AG04449 (cell line): Measurements from ENCODE around the gene VANGL1.
A peak's percentile ranks its signal among the peaks of the same experiment; 100 is the strongest.

Experiments
- CTCF ChIA-PET: fragments of 350-600 bp; formaldehyde crosslinking; extraction: SDS; loops from one replicate; lab custom pipeline; 2021; ENCODE audit warnings: antibody characterized with exemption; lab: Yijun Ruan, JAX
- POLR2A ChIA-PET: fragments of 400-600, 350-600 bp; formaldehyde crosslinking; extraction: SDS; loops from one replicate; lab custom pipeline; 2020; ENCODE audit warnings: antibody characterized with exemption, inconsistent platforms; lab: Yijun Ruan, JAX
- DNase-seq: peaks from one replicate; pipeline ENCODE4 v3.0.0-alpha.2; 2010; ENCODE audit warnings: low read depth, low spot score
- H3K4me3 ChIP-seq: 2 replicates; pipeline ENCODE4 v1.5.1; 2011; ENCODE audit warnings: low read depth, mild to moderate bottlenecking, control low read depth, low read length
- TF ChIP-seq, protein P1 (sequence below): IDR thresholded peaks from one replicate; pipeline ENCODE4 v1.5.1; 2011; ENCODE audit warnings: mild to moderate bottlenecking, moderate library complexity, low read length, control low read depth, inconsistent platforms; ENCODE audit not compliant: insufficient read depth; ENCODE audit errors: missing control alignments

Gene VANGL1

DNA sequence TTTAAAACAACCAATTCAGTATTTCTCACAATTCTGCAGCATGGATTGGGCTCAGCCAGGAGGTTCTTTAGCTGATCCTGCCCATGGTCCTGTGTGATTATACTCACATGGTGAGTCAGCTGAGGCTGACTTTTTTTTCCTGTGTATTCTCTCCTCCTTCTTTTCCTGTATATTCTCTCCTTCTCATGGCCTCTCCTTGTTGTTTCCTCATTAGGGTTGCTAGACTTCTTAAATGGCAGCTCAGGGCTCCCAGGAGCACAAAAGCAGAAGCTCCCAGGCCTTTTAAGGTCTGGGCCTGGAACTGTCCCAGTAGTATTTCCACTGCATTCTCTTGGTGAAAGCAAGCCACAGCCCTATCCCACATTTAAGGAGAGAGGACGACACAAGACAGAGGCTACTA, 26.8 kb downstream of the VANGL1 start:
- ChIA-PET CTCF (interaction anchor here (2.3 to 4.7 kb wide), 2 partner anchors 8 to 38 kb away, joined by 8 to 36 read pairs; no protein-coding TSS in a partner anchor), POLR2A (interaction anchor here (1.1 kb wide), 1 partner anchor 27 kb away, joined by 6 read pairs; the partner anchor contains the start of gene VANGL1)
- no peak for DNase-seq
- H3K4me3 ChIP-seq = no peak overlapping the region
- TF ChIP-seq, protein P1, sequence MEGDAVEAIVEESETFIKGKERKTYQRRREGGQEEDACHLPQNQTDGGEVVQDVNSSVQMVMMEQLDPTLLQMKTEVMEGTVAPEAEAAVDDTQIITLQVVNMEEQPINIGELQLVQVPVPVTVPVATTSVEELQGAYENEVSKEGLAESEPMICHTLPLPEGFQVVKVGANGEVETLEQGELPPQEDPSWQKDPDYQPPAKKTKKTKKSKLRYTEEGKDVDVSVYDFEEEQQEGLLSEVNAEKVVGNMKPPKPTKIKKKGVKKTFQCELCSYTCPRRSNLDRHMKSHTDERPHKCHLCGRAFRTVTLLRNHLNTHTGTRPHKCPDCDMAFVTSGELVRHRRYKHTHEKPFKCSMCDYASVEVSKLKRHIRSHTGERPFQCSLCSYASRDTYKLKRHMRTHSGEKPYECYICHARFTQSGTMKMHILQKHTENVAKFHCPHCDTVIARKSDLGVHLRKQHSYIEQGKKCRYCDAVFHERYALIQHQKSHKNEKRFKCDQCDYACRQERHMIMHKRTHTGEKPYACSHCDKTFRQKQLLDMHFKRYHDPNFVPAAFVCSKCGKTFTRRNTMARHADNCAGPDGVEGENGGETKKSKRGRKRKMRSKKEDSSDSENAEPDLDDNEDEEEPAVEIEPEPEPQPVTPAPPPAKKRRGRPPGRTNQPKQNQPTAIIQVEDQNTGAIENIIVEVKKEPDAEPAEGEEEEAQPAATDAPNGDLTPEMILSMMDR = no peak

DNA sequence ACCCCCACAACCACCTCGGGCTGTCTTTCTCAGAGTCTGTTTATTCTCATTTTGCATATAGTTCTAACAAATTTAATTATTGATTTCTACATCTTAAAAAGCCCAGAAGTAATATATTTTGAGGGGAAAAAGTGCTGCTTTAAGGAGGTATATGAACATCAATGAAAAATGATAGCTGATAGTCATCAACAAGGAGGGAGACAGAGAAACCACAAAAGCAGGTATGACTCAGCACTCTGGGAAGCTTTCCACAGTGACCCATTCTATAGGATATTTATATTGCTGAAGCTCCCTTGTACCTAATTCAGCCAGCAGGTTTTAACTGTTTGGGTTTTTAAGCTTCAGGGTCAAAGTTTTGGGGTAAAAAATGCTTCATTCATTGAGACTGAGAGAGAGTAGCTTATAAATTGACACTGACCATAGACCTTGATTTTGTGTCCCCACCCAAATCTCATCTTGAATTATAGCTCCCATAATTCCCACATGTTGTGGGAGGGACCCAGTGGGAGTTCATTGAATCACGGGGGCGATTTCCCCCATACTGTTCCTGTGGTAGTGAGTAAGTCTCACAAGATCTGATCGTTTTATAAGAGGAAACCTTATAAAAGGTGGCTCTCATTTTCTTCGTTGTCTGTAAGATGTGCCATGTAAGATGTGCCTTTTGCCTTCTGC, 27.4 kb downstream of the VANGL1 start:
- H3K4me3 ChIP-seq = no peak overlapping the region
- DNase-seq = peak; percentile 47
- TF ChIP-seq, protein P1 = no peak
- POLR2A ChIA-PET = interaction anchor here (1.1 kb wide), 1 partner anchor 27 kb away, joined by 6 read pairs; the partner anchor contains the start of gene VANGL1
- CTCF ChIA-PET = interaction anchor here (2.3 to 4.7 kb wide), 2 partner anchors 9 to 37 kb away, joined by 8 to 36 read pairs; no protein-coding TSS in a partner anchor

DNA sequence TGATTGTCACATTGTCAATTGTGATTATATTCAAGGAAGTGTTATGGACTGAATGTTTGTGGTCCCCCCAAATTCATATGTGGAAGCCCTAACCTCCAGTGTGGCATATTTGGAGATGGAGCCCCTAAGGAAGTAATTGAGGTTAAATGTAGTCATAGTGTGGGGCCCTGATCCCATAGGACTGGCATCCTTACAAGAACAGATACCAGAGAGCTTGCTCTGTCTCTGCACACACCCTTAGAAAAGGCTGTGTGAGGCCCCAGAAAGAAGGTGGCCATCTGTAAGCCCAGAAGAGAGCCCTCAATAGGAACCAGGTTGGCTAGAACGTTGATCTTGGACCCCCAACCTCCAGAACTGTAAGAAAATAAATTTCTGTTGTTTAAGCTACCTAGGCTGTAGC, 28.1 kb downstream of the VANGL1 start:
- CTCF ChIA-PET = interaction anchor here (2.1 to 4.7 kb wide), 3 partner anchors 10 to 37 kb away, joined by 6 to 36 read pairs (median 8); no protein-coding TSS in a partner anchor
- H3K4me3 ChIP-seq = no peak overlapping the region
- POLR2A ChIA-PET = interaction anchor here (0.7 kb wide), 1 partner anchor 21 kb away, joined by 3 read pairs; no protein-coding TSS in a partner anchor
- TF ChIP-seq, protein P1 = no peak
- DNase-seq = no peak

DNA sequence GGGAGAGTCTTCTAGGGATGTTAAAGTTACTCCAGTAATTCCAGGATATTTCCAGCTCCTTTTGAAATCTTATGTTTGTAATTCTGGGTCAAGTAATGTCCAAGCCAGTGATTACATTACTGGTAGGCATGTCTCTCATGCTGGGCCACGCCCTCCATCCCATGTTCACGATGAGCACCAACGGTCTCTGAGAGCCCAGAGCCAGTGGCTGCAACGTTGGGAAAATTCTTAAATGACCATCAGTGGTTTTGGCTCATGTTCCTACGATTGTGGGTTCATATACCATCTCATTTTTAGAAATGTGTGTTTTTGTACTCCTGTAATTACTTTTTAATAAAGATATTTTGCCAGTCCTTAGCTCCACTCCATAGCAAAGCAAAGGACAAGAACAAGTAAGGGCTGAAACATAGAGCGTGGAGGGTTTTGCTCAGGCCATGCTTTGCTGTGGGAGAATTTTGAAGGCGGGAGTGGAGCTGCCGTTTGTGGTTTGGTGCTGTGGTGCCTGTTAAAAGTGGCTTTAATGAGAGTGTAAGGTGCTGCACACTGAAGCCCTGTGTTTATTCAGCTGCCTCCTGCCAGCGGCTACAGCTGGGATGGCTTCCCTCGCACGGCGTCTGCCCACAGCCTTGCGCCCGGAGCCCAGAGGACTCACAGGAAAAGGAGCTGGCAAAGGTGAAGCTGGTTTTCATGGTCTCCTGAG, 28.9 kb downstream of the VANGL1 start:
- ChIA-PET POLR2A (interaction anchor here (0.7 to 1.2 kb wide), 2 partner anchors 21 to 28 kb away, joined by 3 read pairs; no protein-coding TSS in a partner anchor), CTCF (interaction anchor here (2.1 to 4.7 kb wide), 3 partner anchors 10 to 36 kb away, joined by 6 to 36 read pairs (median 8); no protein-coding TSS in a partner anchor)
- no peak overlapping the region for H3K4me3 ChIP-seq
- TF ChIP-seq, protein P1 = no peak
- DNase-seq = no peak

DNA sequence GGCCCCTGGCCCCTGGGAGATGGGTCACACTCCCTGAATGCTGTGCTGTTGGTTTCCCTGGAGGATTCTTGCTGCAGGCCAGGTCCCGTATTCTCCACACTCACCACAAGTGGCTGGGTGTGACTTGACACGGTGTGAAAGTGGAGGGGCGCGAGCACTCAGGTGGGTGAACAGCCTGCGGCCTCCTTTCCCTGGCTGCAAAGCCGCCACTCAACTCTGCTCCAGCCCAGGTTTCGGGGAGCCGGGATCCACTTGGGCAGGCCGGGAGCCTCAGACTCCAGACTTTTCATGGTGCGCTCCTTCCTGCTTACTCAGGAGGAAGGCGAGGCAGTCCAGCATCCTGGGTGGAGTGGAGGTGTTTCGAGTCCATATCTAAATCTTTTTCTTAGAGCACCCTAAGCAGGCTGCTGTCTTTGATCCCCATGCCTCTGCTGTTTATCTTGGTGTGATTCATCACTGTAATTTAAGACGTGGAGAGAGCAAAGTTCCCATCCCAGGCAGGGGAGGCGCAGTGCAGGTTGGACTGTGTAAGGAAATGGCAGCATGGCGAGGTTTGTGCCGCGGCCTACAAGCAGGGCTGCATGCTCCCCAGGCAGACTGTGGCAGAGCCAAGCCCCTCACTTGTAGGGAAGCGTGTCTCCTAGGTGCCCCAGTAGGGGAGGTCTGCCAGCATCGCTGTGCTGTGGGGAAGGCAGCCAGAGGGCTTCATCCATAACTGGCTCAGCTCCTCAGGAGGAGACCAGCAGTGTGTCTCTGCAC, 29.6 kb downstream of the VANGL1 start:
- no peak for DNase-seq
- ChIA-PET POLR2A (interaction anchor here (1.2 kb wide), 1 partner anchor 28 kb away, joined by 3 read pairs; no protein-coding TSS in a partner anchor), CTCF (interaction anchor here (2.1 to 4.7 kb wide), 2 partner anchors 9 to 35 kb away, joined by 6 to 36 read pairs; no protein-coding TSS in a partner anchor)
- no peak overlapping the region for H3K4me3 ChIP-seq
- TF ChIP-seq, protein P1 = no peak
